T-helper 2 cell treated with Interferon-gamma antibody and Interleukin-4, amounts not matched to agents 100 ng/mL and 5 ng/mL, for 36 hours (primary cell): Measurements from ENCODE around the gene GRIK1. TPM values are rescaled to one million over a fixed set of nuclear protein-coding genes. Genes with fewer than 3 reads are reported as not detected.

Source experiments
- intact Hi-C: fragments of 100-400 bp; cut with micrococcal nuclease; formaldehyde crosslinking; loops from one replicate; pipeline ENCODE4 v1.15.1; 2023
- total RNA-seq: library from RNA; stranded (reverse); gene quantifications from 2 replicates; pipeline ENCODE4 v1.2.3, GENCODE V29; 2022

Gene GRIK1
- total RNA-seq, 1 donor from 2014 or later: not detected

DNA sequence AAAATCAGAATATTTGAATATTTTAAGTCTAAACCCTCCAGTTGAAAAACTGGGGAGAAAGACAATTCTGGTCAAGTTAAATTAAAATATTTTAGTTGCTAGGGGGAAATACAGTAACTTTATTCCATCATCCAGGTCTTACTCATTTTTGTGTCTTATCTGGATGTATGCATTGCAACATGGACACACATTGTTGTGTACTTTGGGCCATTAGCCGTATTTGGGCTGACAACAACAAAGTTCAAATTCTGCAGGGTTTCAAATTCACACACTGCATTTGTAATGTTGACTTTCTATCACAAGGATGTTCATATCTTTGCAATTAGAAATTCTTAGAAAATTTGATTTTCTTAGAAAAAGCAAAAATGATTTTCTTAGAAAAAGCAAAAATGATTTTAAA is 391.8 kb downstream of the GRIK1 start:
- intact Hi-C loops: no loop called here

DNA sequence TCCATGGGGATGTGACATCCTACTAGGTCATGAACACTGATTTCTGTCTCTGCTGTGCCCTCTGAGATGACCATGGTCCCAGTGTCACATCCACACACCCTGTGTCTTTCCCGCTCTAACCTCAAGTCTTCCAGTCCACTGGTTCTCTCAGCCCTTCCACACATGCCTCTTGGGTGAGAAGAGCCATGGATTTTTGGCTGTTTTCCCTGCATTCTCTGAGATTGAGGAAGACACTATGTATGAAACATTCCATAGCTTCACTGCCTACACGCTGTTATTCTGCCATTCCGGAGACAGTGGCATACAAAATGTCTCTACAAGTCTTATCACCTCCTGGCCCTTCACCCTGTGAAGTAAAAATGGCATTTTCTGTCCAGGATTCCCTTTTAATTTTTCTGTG is 393.7 kb downstream of the GRIK1 start:
- intact Hi-C loops: no loop called here

DNA sequence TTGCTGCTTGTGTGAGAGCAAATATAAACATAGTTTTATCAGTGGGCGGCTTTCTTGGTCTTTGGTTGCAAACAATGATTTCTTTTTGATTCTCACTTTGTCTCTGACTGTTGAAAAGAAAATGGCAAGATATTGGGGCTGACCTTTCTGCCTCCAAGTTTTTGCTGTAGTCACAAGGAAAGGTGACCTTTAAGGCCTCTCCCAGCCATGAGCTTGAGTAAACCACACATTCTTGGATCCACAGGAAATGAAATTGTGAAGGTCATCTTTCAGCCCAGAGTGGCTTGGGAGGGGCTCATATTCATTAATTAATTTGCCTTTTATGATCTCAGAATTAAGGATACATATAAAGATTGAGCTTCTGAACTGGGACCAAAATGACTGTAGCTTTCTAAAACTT is 399.5 kb downstream of the GRIK1 start:
- intact Hi-C loops: no loop called here

DNA sequence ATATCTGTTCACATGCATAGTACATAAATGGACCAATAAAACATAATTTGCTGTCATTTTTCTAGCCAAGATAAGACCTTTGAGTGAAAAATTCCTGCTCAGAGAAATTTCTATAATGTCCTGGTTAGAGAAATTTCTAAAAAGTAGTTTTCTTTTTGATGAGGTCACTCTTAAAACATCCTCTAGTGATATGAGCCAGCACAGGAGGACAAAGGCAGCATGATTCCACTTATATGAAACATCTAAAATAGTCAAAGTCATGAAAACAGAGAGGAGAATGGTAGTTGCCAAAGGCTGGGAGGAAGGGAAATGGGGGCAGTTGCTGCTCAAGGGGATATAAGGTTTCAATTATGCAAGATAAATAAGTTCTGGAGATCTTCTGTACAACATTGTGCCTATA is 401.7 kb downstream of the GRIK1 start:
- intact Hi-C loops: no loop called here

DNA sequence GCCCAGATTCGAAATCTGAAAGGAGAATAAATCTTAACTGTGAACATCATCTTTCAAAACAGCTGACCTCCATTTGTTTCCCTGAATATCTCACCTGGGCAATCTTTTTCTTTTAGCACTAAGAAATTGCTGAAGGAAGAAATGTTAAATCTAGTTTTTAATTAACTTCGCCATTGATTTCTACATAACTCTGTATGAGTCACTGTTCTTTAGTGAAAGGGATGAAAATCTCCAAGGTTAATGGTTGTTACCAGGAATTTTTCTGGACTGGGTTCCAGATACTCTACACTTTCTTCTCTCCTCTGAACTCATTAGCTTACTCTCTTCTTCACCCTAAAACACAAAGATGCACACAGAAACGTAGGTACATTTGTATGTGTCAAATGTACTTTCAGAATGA is 405.3 kb downstream of the GRIK1 start:
- intact Hi-C loops: no loop called here

DNA sequence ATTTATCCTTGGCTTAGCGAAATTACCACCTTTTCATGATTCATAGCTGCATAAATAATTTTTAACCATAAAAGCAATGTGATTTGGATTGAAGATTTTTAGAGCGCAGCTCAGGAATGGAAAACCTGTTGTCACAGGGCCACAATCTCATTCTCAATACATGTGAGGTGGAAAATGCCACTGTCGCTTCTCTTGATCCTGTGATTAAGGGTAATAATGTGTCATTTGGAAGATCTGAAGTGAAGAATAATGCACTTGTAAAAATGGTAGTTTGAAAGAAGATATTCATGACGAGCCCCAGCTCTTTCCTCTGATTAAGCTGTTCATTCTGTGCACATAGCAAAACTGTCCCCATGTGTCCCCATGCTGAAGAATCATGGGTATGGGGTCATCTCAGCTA is 410.7 kb downstream of the GRIK1 start:
- intact Hi-C loops: no loop called here

DNA sequence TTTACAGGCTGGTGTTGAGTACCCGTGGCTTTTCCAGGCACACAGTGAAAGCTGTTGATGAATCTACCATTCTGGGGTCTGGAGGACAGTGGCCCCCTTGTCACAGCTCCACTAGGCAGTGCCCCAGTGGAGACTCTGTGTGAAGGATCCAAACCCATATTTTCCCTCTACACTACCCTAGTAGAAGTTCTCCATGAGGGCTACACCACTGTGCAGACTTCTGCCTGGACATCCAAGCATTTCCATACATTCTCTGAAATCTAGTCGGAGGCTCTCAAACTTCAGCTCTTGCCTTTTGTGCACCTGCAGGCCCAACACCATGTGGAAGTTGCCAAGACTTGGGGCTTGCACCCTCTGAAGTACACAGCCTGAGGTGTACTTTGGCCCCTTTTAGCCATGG is 413.3 kb downstream of the GRIK1 start:
- intact Hi-C loops: no loop called here

DNA sequence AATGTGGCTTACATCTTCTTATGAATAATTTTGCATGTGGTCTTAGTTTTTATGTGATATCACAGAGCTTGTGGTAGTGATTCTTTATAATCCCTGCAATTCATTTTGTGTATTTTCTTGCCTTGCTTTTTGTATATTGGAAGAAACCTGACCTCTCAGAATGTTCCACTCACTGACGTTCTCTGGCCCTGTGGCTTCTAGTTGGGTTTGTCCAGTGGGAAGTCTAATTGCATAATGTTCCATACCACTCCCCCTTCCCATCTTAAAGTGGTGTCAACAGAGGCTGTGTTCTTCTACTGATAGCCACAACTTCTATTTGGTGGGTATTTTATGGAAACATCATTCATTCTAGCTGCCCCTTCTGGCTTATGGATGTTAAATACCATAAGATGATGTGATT is 415.7 kb downstream of the GRIK1 start:
- intact Hi-C loops: no loop called here

DNA sequence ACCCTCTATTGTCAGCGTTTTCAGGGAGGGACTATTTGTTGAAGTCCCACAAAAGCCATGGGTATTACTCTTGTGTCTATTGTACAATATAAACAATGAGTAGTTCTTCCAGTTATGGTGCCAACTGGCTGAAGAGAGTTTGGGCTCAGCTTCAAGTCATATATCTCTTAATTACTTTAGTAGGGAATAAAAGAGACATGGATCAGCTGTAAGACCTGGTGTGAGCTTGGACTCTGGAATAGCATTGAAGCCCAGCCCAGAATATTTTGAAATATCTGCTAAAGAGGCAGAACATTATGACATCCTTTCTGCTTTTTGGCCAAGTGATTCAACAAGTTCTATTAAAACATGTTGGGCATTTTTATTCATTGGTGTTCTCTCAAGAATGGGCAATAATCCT is 416.1 kb downstream of the GRIK1 start:
- intact Hi-C loops: no loop called here

DNA sequence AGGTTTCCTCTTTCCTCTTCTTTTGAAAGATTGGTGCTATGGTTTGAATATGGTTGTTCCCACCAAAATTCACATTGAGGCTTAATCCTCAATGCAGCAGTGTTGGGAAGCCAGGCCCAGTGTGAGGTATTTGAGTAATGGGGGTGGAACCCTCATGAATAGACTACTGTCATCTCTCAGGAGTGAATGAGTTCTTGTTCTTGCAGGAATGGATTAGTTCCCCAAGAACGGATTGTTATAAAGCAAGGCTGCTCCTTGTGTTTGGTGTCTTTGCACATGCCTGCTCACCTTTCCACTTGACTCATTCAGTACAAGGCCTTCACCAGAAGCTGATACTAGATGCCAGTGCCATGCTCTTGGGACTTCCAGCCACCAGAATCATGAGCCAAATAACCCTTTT is 417.9 kb downstream of the GRIK1 start:
- intact Hi-C loops: no loop called here

DNA sequence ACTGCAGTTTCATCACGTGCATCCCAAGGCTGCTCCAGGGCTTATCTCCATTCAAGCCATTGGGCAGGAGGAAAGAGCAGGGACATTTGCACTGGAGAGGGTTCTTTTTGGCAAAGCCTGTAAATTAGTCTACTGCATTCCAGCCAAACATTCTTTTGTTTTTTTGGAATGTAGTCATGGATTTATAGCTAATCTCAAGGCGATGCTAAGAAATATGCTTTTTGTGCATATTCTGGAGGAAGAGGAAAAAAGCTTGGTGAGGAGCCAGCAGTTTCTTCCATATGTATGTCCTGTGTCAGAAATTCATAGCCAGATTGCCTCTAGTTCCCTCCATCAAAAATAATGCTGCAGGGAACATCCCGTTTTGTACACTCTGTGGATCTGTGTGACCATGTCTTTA is 419.6 kb downstream of the GRIK1 start:
- intact Hi-C loops: no loop called here

DNA sequence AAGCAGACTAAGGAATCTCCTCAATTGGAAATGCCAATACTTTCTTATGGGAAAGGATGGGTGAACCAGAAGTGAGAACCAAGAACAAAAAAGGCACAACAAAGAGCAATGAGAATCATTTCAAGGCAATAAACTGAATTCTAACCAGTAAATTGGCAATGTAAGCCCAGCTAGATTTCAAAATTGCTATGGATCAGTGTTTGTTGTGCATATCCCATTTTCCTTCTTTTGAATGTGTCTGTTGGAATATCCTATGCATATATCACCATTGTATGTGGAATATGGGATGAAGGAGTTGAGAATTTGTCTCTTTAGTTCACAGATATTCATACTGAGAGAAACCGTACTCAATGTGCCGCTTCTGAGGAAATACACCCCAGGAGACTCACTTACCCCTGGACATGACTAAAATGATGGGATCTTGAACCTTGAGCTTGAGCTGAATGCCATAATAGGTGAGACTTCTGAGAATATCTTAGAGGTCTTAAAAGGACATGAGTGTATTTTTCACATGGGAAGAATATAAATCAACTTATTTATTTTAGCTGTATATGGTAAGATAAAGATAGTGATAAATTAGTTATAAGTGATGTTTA is 425.0 kb downstream of the GRIK1 start:
- intact Hi-C loops: no loop called here

DNA sequence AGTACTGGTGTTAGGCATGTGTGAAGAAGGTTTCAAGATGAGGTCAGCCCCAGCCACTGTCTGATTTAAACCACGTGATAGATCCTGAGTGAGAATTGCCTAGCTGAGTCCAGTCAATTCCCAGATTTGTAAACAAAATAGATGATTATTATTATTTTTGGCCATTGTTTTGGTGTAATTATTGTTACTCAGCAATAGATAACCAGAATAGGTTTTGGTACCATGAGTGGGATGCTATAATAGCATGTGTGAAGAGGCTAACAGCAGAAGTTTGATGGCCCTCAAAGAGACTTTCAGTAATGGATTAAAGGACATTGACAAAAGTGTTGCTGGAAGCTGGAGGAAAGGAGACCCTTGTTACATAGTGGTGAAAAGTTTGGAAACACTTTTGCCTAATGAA is 426.3 kb downstream of the GRIK1 start:
- intact Hi-C loops: no loop called here

DNA sequence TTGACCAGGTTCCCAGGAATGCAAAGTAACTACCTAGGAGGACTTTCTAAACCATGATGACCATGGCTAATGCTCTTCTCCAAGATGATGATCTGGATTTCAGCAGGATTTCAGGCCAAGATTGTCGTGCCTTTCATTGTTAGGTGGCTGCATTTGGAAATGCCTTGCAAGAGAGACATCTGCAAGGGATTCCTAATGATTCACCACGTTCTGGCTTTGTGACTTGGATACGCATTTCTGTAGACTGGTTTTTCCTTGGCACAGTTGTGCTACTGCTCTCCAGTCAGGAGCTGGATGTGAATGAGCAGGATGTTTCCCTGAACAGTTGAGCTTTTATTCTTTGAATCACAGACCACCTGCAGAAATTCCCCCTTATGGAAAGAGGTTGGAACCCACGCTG is 428.7 kb downstream of the GRIK1 start:
- intact Hi-C loops: no loop called here

DNA sequence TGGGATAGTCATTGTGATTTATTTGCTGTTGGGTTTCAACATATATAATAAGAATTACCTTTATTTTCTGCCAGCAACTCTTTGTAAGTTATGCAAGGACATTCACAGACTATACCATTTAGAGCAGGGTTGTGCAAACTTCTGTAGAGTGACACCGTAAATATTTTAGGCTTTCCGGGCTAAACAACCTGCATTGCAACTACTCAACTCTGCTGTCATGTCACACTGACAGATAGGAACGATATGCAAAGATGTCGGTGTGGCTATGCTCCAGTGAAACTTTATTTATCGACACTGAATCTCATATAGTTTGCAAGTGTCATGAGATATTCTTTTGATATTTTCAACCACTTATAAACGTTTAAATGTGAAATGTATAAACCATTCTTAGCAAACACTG is 430.7 kb downstream of the GRIK1 start:
- intact Hi-C loops: no loop called here

DNA sequence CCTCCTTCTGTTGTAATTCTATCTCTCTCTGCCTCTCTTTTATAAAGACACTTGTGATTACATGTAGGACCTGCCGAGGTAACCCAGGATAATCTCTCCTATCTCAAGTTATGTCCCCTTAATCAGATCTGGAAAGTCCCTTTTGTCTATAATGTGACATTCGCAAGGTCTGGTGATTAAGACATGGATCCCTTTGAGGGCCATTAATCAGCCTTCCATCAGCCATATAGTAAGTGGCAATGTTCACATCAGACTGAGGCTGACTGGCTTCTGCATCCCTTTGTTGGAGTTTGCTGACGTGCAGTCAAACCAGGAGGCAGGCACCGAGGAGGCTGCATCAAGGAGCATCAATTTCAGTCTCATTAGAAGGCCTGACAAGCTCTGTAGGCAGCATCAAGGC is 431.5 kb downstream of the GRIK1 start:
- intact Hi-C loops: no loop called here

DNA sequence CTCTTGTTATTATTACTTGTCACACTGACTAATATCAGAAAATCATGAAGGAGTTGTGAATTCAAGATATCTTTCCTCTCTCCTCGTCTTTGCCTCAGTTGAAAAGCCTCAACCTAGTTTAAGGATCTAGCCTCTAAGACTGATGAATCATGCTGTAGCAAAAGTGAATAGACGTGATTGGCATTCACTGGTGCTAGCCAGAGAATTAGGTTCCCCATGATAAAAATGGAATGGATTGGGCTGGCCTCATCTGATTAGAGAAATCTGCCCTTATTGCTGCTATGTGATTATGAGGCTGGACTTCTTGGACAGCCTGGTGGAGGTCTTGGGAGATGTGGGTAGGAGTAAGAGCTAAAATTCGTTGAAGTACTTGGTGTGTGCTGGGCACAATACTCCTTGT is 432.8 kb downstream of the GRIK1 start:
- intact Hi-C loops: no loop called here

DNA sequence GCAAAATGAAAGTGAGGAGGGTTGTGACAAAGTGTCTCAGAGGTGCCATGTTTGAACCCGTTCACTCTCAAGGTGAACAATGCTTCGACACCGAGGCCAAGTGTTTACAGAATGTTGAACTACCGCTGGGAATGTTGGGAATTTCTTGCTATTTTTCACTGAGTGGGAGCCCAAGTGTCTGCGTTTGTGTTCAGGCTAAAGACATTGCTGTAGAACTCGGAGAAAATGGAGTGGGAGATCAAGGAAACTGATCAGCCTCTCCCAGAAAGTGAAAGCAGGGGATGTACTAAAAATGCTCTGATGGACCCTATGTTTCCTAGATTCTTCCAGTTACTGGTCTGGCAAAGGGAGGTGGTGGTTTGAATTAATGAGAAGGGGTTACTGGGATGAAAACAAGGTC is 433.6 kb downstream of the GRIK1 start:
- intact Hi-C loops: no loop called here

DNA sequence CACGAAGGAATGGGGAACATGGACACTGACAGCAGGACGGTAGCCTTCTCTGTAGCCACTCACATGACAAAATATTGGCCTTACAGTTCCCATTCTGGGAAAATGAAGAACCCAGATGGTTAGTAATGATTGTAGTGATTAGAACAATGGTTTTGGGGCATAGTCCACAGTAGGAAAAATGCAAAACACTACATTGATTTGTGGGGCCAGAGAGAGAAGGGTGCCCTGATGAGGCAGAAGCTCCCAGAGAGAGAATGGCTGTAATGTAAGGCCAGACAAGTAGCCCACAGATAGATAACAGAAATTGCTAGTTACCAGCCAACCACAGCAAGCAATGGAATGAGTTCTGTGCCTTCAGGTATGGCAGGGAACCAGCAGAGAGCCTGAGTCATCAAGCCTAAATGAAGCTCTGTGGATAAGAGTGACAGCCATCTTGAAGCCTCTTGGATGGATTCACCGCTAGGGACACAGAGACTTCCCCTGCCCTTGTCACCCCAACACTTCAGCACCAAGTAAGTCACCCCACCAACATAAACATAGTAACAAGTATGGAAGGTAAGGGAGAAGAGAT is 435.0 kb downstream of the GRIK1 start:
- intact Hi-C loops: no loop called here

DNA sequence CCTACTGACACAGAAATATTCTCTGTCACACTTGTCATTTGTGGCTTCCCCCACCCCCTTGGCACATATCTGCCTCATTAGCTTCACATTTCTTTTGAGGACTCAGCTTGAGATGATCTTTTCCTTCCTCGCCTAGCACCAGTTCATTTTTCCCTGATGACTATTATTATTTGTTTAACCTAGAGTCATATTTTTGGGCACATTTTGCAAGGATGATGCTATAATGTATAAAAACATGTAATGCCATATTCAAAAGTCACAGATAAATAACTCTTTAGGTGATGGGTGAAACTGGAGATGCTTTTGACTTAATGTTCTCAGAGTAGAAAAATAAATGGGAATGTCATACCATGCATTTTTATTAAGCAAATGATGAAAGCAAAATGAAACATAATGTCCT is 438.3 kb downstream of the GRIK1 start:
- intact Hi-C loops: no loop called here

DNA sequence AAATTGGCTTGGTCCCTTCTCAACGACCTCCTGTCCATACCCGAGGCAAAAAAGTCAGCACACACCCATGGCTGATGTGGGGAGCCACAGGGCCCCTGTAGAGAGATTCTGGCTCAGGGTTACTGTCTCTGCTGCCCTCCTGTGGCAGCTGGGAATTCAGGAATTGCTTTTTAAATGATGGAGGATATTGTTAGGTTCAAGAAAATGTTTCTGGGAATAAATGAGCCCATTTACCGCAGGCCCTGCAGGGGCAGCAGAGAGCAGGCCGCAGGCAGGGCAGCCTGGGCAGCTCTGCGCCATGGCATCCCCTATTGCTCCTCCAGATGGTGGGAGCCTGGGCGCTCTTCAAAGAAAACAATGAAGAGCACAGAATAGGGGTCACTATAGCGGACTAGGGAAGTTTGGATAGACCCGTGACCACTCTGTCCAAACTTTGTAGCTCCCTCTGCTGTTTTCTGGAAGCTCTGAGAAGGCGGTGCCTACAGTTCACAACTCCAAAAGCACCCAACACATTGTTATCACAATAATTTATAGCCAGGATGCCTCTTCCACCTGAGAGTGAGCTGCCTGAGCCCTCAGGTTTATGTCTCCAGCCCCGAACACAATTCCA is 440.0 kb downstream of the GRIK1 start:
- intact Hi-C loops: no loop called here

DNA sequence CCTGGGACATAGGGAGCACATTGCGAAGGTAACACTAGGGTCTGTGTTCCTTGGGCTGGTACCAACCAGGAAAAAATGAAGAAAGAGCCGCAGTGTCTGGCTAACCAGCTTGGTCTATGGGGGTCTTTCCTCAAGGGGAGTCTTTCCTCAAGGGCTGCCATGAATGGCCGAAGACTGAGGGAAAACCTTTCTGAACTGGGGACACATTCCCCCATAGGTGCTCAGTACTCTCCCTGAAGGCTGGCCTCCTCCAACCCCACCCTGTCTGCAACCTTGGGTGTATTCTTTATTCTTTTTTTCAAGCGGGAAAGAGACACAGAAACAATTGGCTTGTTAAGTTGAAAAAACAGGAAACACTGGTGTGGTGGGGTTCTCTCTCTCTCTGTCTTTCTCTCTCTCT is 440.6 kb downstream of the GRIK1 start:
- intact Hi-C loops: no loop called here

DNA sequence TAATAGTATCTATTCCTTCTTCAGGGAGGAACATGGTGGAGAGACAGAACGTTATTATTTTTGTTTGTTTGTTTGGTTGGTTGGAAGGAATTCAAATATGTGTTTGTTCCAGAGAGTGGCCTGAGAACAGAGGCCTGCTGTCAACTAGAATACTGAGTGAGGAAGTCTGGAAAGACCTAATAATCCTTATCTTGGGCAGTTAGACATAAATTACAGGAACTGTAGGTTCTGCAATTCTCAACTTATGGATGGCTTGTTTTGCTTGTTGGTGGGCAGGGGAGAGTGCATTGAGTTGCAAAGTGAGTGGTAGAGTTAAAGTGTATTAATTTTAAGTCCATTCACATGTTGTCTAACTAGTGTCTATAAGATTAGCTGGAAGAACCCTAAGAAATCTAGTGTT is 443.5 kb downstream of the GRIK1 start:
- intact Hi-C loops: no loop called here
